Glomerular visceral epithelial cell (primary cell): ENCODE data around the gene FEM1A.
"Not testable (repeated sequence)": the region's sequence is repeated elsewhere in the genome, so short reads cannot be mapped to it uniquely, and the experiment has no call there.

ENCODE experiments used
- DNase-seq: peaks from one replicate; pipeline ENCODE4 v3.0.0-alpha.2; 2016; ENCODE audit errors: extremely low spot score

Gene FEM1A

DNA sequence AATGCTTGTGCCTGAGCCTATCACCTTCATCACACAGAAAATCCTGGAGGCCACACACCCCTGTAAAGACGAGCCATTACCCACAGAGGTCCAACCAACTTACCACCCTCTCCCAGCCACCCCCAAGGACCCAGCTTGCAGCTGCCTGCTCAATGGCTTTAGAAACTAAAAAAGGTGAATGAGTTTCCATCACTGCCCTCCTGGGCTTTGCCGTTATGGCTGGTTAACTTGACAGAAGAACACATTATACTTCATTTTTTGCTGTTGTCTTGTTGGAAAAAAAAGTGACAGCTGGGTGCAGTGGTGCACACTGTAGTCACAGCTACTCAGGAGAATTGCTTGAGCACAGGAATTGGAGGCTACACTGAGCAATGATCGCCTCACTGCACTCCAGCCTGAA is 17.4 kb upstream of the FEM1A start:
- DNase-seq = no peak

DNA sequence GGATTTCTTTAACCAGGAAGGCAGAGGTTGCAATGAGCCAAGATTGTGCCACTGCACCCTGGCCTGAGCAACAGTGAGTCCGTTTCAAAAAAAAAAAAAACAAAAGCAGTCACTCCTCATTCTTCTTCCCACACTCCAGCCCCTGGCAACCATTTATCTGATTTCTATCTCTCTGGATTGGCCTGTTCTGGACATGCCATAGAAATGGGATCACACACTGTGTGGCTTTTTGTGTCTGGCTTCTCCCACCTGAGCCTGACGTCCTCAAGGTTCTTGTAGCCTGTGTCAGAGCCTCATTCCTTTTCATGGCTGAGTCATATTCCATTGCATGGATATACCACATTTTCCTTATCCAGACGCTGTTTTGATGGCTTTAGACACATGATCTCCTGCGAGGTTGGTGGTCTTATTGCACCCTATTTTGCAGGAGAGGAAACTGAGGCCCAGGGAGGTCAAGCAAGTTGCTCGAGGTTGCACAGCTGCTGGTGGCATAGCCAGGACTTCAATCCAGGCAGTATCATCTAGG is 15.8 kb upstream of the FEM1A start:
- no peak for DNase-seq

DNA sequence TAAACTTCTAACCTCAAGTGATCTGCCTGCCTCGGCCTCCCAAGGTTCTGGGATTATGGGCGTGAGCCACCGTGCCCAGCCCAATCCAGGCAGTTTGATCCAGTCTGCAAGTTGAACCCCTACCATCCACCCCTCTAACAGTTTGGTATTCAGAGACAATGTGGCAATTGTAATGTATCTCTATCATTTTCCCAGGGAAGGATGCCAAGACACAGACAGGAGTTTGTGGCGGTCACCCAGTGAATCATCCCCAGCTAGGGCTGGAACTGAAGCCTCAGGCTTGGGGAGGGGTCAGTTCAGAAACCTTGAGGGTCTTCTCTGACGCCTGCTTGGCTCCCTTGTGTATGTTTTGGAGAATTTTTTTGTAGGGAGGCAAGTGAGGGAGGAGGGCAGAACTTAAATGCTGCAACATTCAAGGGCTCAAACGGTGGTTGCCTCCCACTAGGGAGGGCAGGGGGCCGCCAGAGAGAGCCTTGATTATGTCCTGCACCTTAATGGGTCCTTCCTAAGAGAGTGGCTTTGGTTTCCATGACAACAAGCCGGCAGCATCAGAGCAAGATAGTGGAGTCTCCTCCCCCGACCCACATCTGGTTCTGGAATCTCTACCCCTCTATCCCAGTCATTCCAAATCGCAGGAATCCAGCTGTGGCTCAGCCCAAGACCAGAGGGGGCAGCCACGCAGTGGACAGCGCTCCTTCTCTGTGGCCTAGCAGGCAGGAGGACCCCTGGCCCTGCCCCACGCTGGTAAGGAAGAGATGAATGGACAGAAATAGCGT is 14.9 kb upstream of the FEM1A start:
- DNase-seq = no peak

DNA sequence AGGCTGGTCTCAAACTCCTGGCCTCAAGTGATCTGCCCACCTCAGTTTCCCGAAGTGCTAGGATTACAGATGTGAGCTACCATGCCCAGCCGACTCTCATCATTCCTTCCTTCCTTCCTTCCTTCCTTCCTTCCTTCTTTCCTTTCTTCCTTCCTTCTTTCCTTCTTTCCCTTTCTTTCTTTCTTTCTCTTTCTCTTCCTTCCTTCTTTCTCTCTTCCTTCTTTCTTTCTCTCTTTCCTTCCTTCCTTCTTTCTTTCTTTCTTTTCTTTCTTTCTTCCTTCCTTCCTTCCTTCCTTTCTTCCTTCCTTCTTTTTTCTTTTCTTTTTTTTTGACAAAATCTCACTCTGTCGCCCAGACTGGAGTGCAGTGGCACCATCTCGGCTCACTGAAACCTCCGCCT is 13.4 kb upstream of the FEM1A start:
- not testable (repeated sequence) for DNase-seq

DNA sequence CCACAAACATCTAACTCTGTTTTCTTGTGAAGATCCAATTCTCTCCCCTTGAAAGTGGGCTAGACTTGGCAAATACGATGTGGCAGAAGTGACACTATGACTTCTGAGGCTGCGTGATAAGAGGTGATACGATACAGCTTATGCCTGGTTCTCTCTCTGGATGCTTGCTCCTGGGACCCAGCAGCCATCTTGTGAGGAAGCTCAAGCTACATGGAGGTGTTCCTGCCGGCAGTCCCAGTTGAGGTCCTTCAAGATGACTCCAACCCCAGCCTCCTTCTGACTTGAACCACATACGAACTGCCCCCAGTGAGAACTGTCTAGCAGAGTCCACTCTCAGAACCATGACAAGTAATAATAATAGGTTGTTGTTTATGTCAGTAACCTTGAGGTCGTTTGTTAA is 10.7 kb upstream of the FEM1A start:
- DNase-seq = no peak

DNA sequence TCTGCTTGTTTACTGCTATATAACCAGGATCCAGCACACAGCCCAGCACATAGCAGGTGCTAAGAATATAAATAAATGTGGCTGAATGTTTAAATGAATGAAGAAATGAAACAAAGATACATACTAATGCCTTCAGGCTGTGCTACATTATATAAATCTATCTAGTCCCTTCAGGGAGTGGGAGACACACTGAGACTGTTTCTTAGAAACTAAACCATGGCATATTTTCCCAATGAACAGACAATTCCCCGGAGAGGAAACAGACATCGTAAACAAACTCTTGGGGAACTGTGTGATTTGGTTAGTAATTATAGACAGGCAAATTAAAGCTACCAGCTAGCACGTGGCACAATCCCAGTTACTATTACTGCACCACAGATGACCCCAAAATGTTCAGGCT is 9.7 kb upstream of the FEM1A start:
- no peak for DNase-seq

DNA sequence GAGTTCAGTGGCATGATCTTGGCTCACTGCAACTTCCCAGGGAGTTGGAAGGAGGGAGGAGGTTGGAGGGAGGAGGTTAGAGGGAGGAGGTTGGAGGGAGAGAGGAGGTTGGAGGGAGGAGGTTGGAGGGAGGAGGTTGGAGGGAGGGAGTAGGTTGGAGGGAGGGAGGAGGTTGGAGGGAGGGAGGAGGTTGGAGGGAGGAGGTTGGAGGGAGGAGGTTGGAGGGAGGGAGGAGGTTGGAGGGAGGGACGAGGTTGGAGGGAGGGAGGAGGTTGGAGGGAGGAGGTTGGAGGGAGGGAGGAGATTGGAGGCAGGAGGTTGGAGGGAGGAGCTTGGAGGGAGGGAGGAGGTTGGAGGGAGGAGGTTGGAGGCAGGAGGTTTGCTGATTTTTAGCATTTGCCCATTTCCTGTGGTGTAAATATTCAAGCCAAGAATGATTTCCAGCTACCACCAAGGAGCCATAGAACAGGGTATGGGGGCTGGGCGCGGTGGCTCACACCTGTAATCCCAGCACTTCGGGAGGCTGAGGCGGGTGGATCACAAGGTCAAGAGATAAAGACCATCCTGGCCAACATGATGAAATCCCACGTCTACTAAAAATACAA is 5.0 kb upstream of the FEM1A start:
- DNase-seq = not testable (repeated sequence)

DNA sequence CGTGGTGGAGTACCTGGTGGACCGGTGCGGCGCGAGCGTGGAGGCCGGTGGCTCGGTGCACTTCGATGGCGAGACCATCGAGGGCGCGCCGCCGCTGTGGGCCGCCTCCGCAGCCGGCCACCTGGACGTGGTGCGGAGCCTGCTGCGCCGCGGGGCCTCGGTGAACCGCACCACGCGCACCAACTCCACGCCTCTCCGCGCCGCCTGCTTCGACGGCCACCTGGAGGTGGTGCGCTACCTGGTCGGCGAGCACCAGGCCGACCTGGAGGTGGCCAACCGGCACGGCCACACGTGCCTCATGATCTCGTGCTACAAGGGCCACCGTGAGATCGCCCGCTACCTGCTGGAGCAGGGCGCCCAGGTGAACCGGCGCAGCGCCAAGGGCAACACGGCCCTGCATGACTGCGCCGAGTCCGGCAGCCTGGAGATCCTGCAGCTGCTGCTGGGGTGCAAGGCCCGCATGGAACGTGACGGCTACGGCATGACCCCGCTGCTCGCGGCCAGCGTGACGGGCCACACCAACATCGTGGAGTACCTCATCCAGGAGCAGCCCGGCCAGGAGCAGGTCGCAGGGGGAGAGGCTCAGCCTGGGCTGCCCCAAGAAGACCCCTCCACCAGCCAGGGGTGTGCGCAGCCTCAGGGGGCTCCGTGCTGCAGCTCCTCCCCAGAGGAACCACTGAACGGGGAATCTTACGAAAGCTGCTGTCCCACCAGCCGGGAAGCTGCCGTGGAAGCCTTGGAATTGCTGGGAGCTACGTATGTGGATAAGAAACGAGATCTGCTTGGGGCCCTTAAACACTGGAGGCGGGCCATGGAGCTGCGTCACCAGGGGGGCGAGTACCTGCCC is 708 bp downstream of the FEM1A start:
- DNase-seq = not testable (repeated sequence)

DNA sequence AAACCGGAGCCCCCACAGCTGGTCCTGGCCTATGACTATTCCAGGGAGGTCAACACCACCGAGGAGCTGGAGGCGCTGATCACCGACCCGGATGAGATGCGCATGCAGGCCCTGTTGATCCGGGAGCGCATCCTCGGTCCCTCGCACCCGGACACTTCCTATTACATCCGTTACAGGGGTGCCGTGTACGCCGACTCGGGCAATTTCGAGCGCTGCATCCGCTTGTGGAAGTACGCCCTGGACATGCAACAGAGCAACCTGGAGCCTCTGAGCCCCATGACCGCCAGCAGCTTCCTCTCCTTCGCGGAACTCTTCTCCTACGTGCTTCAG is 1.3 kb downstream of the FEM1A start:
- not testable (repeated sequence) for DNase-seq

DNA sequence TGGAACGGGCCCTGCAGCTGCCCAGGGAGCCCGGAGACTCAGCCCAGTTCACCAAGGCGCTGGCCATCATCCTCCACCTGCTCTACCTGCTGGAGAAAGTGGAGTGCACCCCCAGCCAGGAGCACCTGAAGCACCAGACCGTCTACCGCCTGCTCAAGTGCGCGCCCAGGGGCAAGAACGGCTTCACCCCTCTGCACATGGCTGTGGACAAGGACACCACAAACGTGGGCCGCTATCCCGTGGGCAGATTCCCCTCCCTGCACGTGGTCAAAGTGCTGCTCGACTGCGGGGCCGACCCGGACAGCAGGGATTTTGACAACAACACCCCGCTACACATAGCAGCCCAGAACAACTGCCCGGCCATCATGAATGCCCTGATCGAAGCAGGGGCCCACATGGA is 1.7 kb downstream of the FEM1A start:
- DNase-seq = not testable (repeated sequence)

DNA sequence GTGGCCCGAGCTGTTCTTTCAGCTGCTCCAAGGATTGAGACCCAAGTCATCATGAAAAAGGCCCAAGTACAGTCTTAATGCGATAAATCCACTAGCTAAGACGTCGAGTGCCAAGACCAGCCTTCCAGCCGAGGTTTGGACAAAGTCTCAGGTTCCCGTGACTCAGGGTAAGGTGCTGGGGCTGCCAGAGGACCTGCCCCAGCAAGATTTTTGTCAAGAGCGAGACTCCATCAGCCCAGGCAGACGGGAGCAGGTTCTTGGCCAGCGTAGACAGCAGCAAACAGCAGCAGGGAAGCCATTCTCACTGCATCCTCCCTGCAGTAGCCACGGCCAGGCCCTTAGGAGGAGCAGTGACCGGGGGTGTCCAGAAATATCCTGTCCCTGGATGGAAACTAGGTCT is 3.4 kb downstream of the FEM1A start:
- no peak for DNase-seq

DNA sequence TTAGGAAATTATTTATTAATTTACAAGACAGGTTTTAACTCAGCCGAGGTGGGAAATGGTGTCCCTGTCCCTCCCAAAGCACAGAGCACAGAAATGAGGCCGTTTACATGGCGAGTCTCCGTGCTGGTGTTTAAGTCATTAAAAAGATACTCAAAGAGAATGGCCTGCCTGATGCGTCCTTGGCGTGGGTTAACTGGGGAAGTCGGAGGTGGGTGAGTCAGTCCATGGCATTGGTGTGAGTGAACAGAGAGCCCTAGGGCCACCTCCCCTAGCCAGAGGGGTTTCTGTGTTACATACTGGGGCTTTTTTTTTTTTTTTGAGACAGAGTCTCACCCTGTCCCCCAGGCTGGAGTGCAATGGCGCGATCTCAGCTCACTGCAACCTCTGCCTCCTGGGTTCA is 3.9 kb downstream of the FEM1A start:
- DNase-seq = no peak

DNA sequence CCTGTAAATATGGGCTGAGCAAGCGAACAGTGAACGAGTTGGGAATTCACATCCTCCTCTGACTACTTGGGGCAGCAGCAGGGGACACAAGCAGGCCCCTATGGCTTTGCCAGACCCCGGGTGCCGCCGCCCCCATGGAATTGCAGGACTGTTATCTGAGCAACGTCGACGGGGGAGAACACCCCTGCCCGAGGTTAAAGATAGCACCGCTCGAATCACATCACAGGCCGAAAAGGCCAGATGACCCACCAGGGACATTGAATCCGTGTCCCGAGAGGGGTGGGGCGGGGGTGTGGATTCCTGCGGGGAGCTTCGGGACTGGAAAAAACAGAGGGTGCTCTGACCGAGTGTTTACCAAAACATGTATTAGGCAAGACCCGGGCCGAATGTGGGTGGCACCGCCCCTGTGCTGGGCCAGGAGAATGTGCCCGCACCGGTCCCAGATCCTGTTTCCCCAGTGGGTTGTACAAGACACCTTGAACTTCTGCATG is 9.1 kb downstream of the FEM1A start:
- DNase-seq = no peak

DNA sequence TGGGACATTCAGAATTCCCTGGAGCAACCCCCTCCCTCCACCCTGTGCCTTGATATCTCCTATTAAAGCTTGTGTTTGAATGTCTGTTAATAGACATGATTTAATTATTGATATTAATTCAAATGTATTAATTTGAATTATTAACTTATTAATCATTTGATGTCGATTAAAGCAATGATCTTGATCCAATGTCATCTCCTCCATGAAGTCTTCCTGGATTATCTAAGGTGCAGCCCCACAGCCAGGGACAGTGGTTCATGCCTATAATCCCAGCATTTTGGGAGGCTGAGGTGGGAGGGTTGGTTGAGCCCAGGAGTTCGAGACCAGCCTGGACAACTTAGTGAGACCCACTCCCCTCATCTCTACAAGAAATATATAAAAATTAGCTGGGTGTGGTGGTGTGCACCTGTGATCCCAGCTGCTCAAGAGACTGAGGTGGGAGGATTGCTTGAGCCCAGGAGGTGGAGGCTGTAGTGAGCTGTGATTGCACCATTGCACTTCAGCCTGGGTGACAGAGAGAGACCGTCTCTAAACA is 9.6 kb downstream of the FEM1A start:
- DNase-seq = no peak

DNA sequence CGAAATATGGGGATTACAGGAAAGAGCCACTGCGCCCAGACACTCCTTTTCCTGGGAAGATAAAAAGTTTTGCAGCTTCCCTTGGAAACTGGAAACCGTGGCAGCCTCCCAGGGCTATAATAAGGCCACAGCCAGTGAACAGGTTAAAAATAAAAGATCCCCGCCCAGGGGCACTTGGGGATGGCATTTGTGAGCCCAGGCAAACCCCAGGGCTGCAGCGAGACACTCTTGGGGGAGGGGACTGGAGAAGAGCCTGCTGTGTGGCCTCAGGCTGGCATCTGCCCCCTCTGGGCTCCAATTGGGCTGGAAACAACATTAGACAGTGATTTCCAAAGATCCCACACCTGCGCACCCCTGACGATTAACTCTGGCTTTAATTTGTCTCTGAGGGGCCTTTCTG is 11.2 kb downstream of the FEM1A start:
- DNase-seq = no peak

DNA sequence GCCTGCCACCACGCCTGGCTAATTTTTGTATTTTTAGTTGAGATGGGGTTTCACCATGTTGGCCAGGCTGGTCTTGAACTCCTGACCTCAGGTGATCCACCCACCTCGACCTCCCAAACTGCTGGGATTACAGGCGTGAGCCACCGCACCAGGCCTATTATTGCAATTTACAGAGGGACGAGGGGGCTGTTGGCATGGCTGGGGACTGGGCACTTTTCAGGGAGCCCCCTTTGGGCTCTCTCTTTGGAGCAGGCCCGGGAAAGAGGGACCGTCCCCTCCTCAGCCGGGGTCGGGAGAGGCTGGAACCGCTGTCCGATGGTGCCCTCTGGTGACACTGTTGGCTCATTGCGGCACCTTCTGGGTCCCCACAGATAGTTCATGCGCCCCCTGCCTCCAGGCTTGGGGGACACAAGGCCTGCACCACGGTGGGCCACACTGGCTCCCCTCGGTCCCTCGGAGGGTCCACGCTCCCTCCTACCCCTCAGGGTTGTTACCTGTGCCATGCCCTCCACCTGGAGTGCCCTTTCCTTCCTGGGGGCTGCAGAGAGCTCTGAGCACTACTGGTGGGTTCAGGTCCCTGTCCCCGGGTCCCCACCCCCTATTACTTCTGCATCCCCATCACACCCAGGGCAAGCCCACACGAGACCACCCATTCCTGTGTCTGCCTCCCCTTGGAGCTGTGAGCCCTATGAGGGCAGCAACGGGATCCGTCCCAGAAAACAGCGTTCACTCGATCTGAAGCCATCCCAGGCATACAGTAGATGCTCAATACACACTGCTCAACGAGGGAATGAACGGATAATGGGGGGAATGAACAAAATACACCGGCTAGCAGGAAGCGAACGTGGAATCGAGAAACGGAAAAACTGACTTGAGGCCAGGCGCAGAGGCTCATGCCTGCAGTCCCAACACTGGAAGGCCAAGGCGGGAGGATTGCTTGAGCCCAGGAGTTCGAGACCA is 12.5 kb downstream of the FEM1A start:
- peak; percentile 58 for DNase-seq

DNA sequence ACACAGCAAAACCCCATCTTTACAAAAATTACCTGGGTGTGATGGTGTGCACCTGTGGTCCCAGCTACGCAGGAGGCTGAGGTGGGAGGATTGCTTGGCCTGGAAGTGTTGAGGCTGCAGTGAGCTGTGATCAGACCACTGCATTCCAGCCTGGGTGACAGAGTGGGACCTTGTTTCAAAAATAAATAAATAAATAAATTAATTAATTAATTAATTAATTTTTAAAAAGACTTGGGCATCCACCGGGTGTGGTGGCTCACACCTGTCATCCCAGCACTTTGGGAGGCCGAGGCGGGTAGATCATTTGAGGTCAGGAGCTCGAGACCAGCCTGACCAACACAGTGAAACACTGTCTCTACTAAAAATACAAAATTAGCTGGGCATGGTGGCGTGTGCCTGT is 13.6 kb downstream of the FEM1A start:
- not testable (repeated sequence) for DNase-seq

DNA sequence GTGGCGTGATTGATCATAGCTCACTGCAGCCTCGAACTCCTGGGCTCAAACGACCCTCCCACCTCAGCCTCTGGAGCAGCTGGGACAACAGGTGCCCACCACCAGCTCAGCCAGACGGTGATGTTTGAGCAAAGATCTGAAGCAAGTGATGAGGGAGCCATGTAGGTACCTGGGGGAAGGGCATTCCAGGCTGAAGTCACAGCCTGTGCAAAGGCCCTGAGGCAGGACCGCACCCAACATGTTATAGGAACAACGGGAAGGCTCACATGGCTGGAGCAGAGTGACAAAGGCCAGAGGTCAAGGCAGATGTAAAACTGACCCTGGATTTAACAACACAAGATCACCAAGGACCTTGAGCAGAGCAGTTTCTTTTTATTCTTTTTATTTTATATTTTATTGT is 14.8 kb downstream of the FEM1A start:
- DNase-seq = no peak

DNA sequence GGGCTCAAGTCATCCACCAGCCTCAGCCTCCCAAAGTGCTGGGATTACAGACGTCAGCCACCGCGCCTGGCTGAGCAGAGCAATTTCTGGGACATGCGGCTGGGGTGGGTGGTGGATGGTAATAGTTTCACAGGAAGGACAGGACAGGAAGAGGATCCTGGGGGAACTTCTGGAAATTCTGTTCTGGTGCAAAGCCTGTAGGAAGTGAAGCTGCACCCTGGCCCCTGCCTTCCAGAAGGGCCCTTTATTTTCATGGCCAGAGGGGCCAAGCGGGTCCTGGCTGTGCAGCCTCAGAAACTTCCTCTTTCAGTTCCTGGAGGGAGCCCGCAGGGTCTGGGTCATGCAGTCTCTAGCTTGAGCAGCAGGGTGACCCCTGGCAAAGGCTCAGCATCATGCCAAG is 15.7 kb downstream of the FEM1A start:
- peak; percentile 51 for DNase-seq

DNA sequence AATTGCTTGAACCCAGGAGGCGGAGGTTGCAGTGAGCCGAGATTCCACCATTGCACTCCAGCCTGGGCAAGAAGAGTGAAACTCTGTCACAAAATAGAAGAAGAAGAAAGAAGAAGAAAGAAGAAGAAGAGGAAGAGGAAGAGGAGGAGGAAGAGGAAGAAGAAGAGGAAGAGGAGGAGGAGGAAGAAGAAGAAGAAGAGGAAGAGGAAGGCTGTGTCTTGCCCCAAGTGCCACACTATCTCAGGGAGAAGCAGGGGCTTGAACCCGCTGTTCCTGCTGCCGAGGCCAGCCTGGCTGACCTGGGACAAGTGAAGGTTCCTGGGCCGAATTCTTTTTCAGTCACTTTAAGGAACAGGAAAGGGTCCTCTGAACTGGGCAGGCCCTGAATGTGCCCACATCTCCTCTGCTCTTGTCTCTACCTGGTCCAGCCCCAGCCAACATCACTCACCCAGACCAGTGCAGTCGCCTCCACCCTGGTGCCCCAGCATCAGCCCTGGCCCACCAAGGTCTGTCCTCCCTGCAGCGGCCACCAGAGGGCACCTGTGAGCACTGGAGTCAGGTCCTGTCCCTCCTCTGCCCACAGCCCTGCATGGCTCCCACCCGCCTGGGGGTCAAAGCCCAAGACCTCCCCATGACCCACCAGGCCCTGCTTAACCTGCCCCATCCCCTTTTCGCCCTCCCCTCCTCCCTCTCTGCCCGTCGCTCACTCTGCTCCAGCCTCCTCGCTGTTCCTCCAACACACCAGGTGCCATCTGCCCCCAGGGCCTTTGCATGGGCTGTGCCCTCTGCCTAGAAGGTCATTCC is 20.0 kb downstream of the FEM1A start:
- peak; percentile 78 for DNase-seq
